Mammary epithelial cell (primary cell): Measurements from ENCODE around the gene CHID1.

Source experiments
- EZH2 ChIP-seq: IDR thresholded peaks from 2 replicates; pipeline ENCODE4 v1.6.1; 2012; ENCODE audit warnings: low read length, inconsistent platforms, borderline replicate concordance
- TF ChIP-seq, protein P1 (sequence below), 2 donors: IDR thresholded peaks in 1 of 2; conservative IDR thresholded peaks in 1 of 2; 2 replicates each; pipeline ENCODE4 v1.5.1; 2011 to 2012; ENCODE audit warnings: inconsistent platforms in 2 of 2, low read length in 2 of 2, mild to moderate bottlenecking in 2 of 2, control low read depth in 1 of 2, low read depth in 1 of 2; ENCODE audit not compliant: insufficient read depth in 1 of 2; ENCODE audit errors: extremely low read depth in 1 of 2

DNA sequence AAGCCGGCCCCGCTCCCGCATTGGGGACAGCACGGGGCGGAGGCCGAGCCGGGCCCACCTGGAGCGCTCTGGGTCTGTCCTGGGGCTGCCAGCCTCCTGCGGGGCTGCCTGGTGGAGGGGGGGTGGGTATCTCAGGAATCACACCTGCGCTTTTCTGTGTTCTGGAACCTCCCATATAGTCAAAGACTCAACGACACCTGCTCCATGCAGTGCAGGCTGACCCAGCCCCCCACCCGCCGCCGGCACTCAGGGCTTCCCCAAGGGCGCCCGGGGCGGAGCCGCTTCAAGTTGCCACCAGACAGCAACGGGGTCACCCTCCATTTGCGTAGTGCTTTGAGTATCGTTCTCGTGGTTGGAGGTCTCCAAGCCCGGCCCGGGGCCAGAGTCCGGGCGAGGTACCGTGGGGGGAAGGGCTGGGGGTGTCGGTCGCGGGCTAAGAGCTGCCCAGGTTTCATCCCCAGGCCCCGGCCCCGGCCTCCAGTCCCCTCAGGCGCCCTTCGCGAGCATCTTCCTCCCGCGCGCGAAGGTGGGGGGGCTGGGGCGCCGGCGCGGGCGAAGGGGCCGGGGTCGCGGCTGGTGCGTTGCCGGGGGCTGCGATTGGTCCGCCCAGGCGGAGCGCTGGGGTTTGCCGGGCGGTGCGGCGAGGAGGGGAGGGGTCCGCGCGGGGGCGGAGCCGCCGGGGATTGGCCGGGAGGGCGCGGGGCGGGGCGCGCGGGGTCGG is 61.3 kb downstream of the CHID1 start:
- TF ChIP-seq, protein P1, sequence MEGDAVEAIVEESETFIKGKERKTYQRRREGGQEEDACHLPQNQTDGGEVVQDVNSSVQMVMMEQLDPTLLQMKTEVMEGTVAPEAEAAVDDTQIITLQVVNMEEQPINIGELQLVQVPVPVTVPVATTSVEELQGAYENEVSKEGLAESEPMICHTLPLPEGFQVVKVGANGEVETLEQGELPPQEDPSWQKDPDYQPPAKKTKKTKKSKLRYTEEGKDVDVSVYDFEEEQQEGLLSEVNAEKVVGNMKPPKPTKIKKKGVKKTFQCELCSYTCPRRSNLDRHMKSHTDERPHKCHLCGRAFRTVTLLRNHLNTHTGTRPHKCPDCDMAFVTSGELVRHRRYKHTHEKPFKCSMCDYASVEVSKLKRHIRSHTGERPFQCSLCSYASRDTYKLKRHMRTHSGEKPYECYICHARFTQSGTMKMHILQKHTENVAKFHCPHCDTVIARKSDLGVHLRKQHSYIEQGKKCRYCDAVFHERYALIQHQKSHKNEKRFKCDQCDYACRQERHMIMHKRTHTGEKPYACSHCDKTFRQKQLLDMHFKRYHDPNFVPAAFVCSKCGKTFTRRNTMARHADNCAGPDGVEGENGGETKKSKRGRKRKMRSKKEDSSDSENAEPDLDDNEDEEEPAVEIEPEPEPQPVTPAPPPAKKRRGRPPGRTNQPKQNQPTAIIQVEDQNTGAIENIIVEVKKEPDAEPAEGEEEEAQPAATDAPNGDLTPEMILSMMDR (conservative IDR thresholded peaks at IDR 0.05 in 1 of 2, IDR thresholded peaks at IDR 0.05 in 1 of 2; ENCODE audit: extremely low read depth in 1 of 2, insufficient read depth in 1 of 2, low read depth in 1 of 2, low read length in 2 of 2): no peak
- no peak for TF ChIP-seq EZH2
